GM19452 (cell line): ENCODE measurements around the gene C1orf87.

Experiments
- ATAC-seq: cut with Tn5 transposase; IDR thresholded peaks from one replicate; pipeline ENCODE4 v1.9.1; 2021; ENCODE audit not compliant: unreplicated experiment

C1orf87 gene

GRCh38 chr1:60065199-60065598 lies 8.4 kb downstream of the C1orf87 start:
- no peak for ATAC-seq

DNA sequence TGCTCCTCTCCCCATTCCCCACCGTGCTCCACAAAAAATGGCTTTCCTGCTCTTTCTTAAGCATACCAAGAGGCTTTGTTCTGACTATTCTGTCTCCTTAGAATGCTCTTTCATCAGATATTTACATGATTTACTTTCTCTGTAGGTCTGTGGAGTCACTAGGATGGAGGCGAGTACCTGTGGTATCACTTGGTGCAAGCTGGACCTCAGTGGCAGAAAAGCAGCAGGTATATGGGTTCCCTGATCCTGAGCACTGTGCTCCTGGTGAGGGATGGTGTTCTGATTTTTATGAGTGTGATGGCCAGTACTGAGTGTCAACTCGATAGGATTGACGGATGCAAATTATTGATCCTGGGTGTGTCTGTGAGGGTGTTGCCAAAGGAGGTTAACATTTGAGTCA lies 10.0 kb downstream of the C1orf87 start:
- no peak for ATAC-seq

DNA sequence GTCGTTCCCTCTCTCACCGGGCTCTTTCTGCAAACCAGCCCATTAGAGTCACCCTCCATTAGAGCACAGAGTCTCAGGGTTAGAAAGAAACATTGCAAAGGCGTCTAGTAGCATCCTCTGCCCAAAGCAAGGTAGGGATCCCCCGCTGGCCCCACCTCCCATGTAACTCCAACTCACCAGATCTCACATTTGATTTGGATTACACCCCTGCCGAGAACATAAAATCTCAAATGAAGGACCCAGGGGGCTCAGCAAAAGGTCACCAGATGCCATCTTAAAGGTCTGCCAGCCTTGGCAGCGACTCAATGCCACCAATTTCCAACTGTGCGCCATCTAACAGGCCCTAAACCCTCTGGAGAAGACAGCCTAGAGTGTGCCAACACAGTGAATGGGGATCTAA lies 14.1 kb downstream of the C1orf87 start:
- ATAC-seq, result no peak

- ATAC-seq, result no peak
These were observed 18.2 kb downstream of the C1orf87 start for GRCh38 chr1:60055336-60055735.

DNA sequence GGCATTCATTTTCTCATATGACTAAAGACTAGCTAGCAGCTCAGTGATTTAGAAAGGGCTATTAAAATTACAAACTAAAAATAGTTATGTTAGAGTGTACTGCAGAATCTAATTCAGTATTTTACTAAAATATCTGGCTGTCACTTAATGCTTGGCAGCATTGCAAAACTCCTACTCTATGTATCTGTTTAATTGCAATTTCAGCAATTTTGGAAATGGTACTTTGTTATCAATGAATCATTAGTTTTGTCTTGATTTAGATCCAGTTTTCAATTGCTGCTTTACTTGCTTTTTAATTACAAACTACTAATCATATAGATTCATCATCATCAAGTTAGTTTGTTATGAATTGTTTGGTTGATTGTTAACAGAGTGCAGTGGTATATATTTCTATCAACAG lies 19.2 kb downstream of the C1orf87 start:
- no peak for ATAC-seq

DNA sequence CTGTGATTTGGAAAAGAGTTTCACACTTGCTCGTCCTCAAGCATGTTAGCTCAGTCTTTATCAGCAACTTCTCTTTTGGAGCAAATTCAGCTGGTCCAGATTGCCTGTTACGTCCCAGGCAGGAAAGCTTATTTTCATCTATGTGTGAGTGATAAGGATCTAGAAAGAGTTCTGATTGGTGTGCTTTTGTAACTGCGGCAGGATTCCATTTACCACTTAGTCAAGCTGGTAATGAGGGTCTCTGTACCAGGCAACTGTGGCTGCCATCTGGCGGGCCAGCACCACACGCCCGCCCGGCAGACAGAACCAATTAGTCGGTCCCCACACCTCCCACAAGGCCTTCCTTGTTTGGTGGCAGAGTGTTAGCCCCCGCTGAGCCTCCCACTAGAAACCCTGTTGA lies 21.0 kb downstream of the C1orf87 start:
- no peak for ATAC-seq

- no peak for ATAC-seq
These were observed 22.4 kb downstream of the C1orf87 start for GRCh38 chr1:60051191-60051590.

DNA sequence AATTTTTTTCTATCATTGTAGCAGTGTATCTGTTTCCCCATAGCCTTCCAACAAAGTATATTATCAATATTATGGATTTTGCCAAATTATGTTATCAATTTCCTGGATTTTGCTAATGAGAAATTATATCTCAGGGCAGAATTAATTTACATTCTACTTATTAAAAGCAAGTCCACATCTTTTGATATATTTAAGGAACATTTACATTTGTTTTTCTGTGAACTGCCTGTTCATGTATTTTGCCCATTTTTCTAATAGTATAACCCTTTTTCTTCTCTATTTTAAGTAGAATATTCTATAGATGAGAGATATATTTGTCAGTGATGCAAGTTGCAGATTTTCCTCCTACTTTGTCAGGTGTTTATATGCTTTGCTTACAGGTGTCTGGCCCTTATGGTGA lies 24.4 kb downstream of the C1orf87 start:
- no peak for ATAC-seq

GRCh38 chr1:60044881-60045280 lies 28.7 kb downstream of the C1orf87 start:
- ATAC-seq, result no peak

DNA sequence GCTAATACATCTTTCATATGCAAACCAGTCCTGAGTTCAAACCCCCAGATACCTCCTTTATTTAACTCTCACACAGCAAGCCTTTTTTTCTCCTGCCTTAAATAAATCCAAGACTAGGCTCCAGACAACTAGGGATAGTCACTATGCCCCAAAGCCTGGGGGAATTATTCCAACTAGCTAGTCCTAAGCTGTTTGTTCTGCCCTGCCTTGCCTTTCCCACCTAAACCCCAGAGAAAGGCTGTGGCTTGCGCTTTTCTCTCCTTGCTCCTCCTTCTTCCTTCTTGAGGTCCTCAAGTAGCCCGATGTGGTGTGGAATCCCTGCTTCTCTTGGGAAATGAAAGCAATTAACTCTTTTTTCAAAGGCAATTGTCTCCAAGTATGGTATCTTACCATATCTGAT lies 31.8 kb downstream of the C1orf87 start:
- no peak for ATAC-seq

DNA sequence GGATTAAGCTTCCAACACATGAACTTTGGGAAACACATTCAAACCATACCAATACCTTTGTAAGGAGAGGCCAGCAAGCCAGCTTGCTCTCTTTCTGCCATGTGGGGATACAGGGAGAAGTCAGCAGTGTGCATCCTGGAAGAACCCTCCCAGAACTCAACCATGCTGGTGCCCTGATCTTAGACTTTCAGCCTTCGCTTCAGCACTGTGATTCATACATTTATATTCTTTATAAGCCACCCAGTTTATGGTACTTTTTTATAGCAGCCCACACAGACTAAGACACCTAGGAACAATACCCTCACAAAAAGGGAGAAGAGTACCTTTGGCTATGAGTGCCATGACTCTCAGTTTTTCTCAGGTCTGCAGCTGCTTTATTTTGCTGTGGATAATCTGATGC lies 35.9 kb downstream of the C1orf87 start:
- no peak for ATAC-seq

DNA sequence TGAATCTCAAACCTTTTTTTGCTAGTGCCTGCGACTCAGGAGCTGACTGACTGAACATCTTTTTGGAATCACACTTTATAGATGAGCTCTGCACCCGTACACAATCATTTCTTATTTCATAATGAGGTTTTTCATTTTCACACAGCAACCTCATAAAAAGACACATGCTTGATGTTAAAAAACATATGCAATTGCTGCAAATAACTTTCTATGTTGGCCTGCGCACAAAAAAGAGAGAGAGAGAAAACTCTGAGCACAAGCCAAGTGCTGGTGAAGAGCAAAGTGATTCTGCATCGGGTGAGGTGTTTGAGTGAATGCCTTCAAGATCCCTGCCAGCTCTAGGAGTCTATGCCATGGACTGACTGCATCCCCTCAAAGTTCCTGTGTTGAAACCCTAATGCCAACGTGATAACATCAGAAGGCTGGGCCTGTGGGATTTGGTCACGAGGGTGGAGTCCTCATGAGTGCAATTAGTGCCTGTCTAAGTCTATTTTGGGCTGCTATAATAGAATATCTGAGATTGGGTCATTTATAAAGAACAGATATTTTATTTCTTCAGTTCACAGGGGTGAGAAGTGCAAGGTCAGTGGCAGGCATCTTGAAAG lies 36.6 kb downstream of the C1orf87 start:
- ATAC-seq, result no peak

GRCh38 chr1:60035921-60036320 lies 37.6 kb downstream of the C1orf87 start:
- ATAC-seq, result no peak

- no peak for ATAC-seq
These were observed 38.6 kb downstream of the C1orf87 start for GRCh38 chr1:60034999-60035398.

DNA sequence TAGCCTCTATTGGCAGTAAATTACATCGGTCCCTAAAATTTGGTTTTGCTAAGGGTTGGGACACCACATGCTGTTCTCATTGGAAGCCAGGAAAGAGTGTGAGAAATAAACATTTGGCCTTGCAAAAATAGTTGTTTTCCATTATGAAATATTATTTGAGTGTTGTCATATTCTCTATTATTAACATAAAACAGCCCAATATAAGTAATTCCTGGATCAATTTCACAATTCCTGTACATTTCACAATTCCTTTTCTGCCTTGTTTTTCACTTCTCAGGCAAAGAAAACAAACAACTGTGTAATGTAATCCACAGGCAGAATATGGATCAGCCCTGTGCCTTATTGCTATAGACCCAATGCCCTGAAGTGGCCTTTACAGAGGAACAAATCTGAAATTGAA lies 40.5 kb downstream of the C1orf87 start:
- no peak for ATAC-seq

DNA sequence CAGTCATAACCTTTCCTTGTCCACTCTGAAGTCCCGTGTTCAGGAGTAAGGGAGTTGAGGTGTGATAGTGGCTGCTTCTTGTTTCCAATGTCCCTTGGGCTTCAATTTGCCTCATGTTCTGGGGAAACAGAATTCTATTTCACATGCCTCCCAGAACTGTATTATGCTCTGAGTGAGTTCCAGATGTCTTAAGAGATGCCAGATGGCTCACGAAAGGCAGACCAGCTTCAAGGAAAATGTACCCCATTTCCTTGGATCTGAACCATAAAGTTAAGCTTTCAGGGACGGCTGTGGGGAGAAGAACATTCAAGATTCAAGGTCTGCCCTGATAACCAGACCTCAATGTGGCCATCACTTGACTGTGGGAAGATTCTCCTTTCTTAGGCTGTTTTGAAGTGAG lies 42.4 kb downstream of the C1orf87 start:
- ATAC-seq, result no peak

DNA sequence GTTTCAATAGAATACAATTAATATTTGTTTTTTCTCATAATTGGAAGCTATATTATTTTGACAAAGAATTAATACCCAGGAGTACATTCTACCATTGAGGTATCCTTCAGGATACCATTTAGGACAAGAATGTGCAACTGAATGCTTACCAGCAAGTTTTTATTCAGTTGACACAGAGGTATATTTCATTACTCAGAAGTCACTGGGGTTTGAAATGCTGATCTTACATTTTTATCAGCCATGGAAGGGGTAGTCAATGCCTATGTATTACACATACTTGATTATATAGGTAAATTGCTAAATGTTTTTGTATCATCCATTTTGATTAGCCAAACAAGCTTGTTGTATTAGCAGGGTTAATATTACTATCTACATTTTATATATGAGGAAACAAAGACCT lies 48.0 kb downstream of the C1orf87 start:
- ATAC-seq, result no peak

- ATAC-seq, result no peak
These were observed 55.9 kb downstream of the C1orf87 start for GRCh38 chr1:60017508-60018205.

GRCh38 chr1:60010690-60011089 lies 62.9 kb downstream of the C1orf87 start:
- ATAC-seq, result no peak

DNA sequence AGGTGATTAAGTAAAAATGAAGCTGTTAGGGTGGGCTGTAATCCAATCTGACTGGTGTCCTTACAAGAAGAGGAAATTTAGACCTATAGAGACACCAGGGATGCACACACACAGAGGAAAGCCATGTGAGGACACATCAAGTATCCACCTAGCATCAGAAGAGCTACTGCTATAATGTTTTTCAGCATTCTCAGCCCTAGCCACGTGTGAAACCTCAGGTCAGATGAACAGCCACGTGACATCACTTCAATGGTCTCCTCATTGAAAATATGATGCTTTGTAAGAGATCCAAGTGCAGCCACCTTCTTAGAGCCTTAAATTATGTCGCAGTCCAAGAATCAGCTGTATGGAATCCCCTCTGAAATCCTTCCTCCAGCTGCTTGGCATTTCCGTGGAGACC lies 65.1 kb downstream of the C1orf87 start:
- no peak for ATAC-seq

- no peak for ATAC-seq
These were observed 72.9 kb downstream of the C1orf87 start for GRCh38 chr1:60000625-60001024.

DNA sequence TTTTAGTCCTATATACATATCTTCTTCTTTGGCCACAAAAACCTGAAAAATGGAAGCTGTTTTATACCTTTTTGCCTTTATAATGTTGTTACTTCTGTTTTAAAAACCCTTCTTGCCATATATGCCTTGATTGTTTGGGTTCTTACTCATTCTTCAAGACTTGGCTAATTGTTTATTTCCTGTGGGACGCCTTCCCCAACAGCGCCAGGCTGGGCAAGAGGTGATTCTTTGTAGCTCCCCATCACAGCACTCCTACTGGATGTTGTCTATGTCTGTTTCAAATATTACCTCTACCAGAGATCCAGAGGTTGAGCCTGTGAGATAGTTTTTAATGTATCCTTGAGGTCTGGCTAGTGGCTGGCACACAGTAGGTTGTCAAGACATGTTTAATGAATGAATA lies 73.8 kb downstream of the C1orf87 start:
- ATAC-seq, result no peak

DNA sequence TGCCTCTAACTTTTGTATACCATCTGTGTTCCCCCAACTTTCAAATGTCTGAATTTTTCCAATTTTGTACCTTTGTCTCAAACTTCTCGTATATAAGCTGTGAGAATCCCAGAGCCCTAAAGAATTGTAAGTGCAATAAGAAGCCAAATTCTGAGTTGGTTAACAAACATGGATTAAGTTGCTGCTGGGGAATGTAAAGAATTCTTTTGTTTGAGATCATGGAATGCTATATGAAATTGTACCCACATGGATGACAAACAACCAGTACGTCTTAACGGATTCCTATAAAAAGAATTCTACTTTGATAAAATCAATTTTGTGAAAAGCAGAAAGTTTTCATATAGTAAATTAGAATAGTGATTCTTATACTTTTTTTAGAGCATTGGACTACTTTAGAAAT lies 74.6 kb downstream of the C1orf87 start:
- no peak for ATAC-seq
